ENCODE data around the gene BAHD1. TPM values are rescaled to one million over a fixed set of nuclear protein-coding genes. Genes with fewer than 3 reads are reported as not detected.
A peak's percentile ranks its signal among the peaks of the same experiment; 100 is the strongest.

Gene BAHD1
- total and polyA plus RNA-seq, 2 donors (not counting 1 experiment from before 2014, with no cell fraction given) = 15.0 to 34.7 TPM

- CTCF ChIA-PET = interaction anchor here (1.0 kb wide), 1 partner anchor 13 kb away, joined by 4 read pairs; no protein-coding TSS in a partner anchor
- H3K4me2 ChIP-seq (replicated peaks; ENCODE audit: low read depth, low read length, poor library complexity, severe bottlenecking) = peak overlapping the region; percentile 79
- H3K27ac Mint-ChIP-seq = peak overlapping the region; percentile 39
These were observed 5.6 kb upstream of the BAHD1 start for GRCh38 chr15:40435023-40435709.

More at GRCh38 chr15:40435023-40435709, 5.6 kb upstream of the BAHD1 start:
- Histone ChIP-seq H3K27ac (ENCODE audit: low read length in 2 of 2) (no peak overlapping the region), H2AFZ (ENCODE audit: insufficient read depth, low read depth, low read length, poor library complexity, severe bottlenecking) (peak overlapping the region; percentile 42), H3K9me3 (ENCODE audit: control extremely low read depth in 1 of 3, control insufficient read depth in 2 of 3, insufficient read depth in 1 of 3, low read length in 2 of 3) (peaks cover 0 to 7% (median 0%) of the 10 kb centered on the region in 3 donors), H3K4me1 (ENCODE audit: control insufficient read depth in 2 of 2, insufficient read depth in 2 of 2, low read length in 2 of 2) (peaks cover 32 to 35% of the 10 kb centered on the region in 2 donors), H3K36me3 (replicated peaks in 1 of 2; ENCODE audit: control extremely low read depth in 1 of 2, control insufficient read depth in 1 of 2, extremely low read depth in 1 of 2, insufficient read depth in 2 of 2, low read length in 1 of 2) (no peaks in the 10 kb centered on the region), H3K27me3 (replicated peaks in 1 of 4; ENCODE audit: control extremely low read depth in 1 of 4, control insufficient read depth in 3 of 4, insufficient read depth in 4 of 4, low read length in 3 of 4) (peaks cover 0 to 46% (median 18%) of the 10 kb centered on the region in 4 experiments), H4K20me1 (ENCODE audit: control insufficient read depth, insufficient read depth, low read length, poor library complexity, severe bottlenecking) (no peaks in the 10 kb centered on the region), H3K79me2 (ENCODE audit: control insufficient read depth, insufficient read depth, low read length) (no peaks in the 10 kb centered on the region), H3K9ac (ENCODE audit: low read length) (no peak overlapping the region), H3K4me3 (ENCODE audit: control extremely low read depth in 1 of 5, extremely low read depth in 1 of 5, insufficient read depth in 1 of 5, low read depth in 2 of 5, low read length in 4 of 5) (no peak overlapping the region)
- DNase-seq (peak; percentile 30), ATAC-seq (ENCODE audit: low read depth) (no peak)
- Mint-ChIP-seq H3K9me3 (ENCODE audit: insufficient read depth) (no peaks in the 10 kb centered on the region), H3K27me3 (peaks cover 31% of the 10 kb centered on the region), H3K4me3 (peak overlapping the region; percentile 75), H3K4me1 (peaks cover 36% of the 10 kb centered on the region)
- WGBS (ENCODE audit: insufficient coverage) = 46% methylated on average over 20 of the region's 20 CpGs
- no peak for TF ChIP-seq CTCF (IDR thresholded peaks at IDR 0.05)
- no peak for TF ChIP-seq EZH2 (IDR thresholded peaks at IDR 0.05; ENCODE audit: borderline replicate concordance, insufficient read depth, low read depth, low read length, poor library complexity, severe bottlenecking)
- intact Hi-C loops (cut with micrococcal nuclease) = no loop called here
- POLR2A ChIA-PET = no interaction called here

Measured in B cell (primary cell).